ENCODE results near the gene FARP1. TPM values are rescaled to one million over a fixed set of nuclear protein-coding genes. Genes with fewer than 3 reads are reported as not detected.

Gene FARP1
- total RNA-seq, 4 donors from 2014 or later = 103 to 172 (median 129) TPM

- Histone ChIP-seq H3K36me3 (no peaks in the 10 kb centered on the region), H3K27ac (no peak overlapping the region), H3K4me1 (peaks cover 26 to 38% of the 10 kb centered on the region in 2 donors), H3K4me3 (replicated peaks in 1 of 3) (no peak overlapping the region), H3K9me3 (no peaks in the 10 kb centered on the region), H3K27me3 (no peaks in the 10 kb centered on the region)
- DNase-seq = no peak
- no peak for TF ChIP-seq POLR2A (IDR thresholded peaks at IDR 0.05)
- no peak for TF ChIP-seq CTCF (IDR thresholded peaks at IDR 0.05)
- 88% methylated on average over 2 of the region's 2 CpGs for WGBS, 2 donors
- intact Hi-C loops (cut with DNase I) = no loop called here
These were observed 61.7 kb downstream of the FARP1 start for GRCh38 chr13:98204546-98204945.

GRCh38 chr13:98206946-98207345, 64.1 kb downstream of the FARP1 start:
- 79 to 83% methylated on average over 4 of the region's 4 CpGs for WGBS, 2 donors
- Histone ChIP-seq H3K36me3 (no peaks in the 10 kb centered on the region), H3K27ac (no peak overlapping the region), H3K9me3 (no peaks in the 10 kb centered on the region), H3K4me3 (replicated peaks in 1 of 3) (no peak overlapping the region), H3K4me1 (peaks cover 10 to 20% of the 10 kb centered on the region in 2 donors), H3K27me3 (no peaks in the 10 kb centered on the region)
- intact Hi-C loops (cut with DNase I) = no loop called here
- TF ChIP-seq CTCF (IDR thresholded peaks at IDR 0.05) (no peak), POLR2A (IDR thresholded peaks at IDR 0.05) (no peak)
- DNase-seq = no peak

- TF ChIP-seq CTCF (IDR thresholded peaks at IDR 0.05) (no peak), POLR2A (IDR thresholded peaks at IDR 0.05) (no peak)
- Histone ChIP-seq H3K27ac (no peak overlapping the region), H3K4me3 (replicated peaks in 1 of 3) (no peak overlapping the region), H3K36me3 (no peaks in the 10 kb centered on the region), H3K4me1 (peaks cover 6 to 15% of the 10 kb centered on the region in 2 donors), H3K27me3 (no peaks in the 10 kb centered on the region), H3K9me3 (no peaks in the 10 kb centered on the region)
- intact Hi-C loops (cut with DNase I) = no loop called here
- no peak for DNase-seq
- WGBS, 2 donors = 55 to 64% methylated on average over 4 of the region's 4 CpGs
These were observed 64.5 kb downstream of the FARP1 start for GRCh38 chr13:98207416-98207815.

- Histone ChIP-seq H3K4me1 (peaks cover 1 to 16% of the 10 kb centered on the region in 2 donors), H3K9me3 (no peaks in the 10 kb centered on the region), H3K36me3 (no peaks in the 10 kb centered on the region), H3K27ac (no peak overlapping the region), H3K4me3 (replicated peaks in 1 of 3) (no peak overlapping the region), H3K27me3 (no peaks in the 10 kb centered on the region)
- TF ChIP-seq CTCF (IDR thresholded peaks at IDR 0.05) (no peak), POLR2A (IDR thresholded peaks at IDR 0.05) (no peak)
- intact Hi-C loops (cut with DNase I) = no loop called here
- no peak for DNase-seq
- 91 to 96% methylated on average over 5 of the region's 5 CpGs for WGBS, 2 donors
These were observed 65.7 kb downstream of the FARP1 start for GRCh38 chr13:98208606-98209005.

GRCh38 chr13:98212763-98213162, 69.9 kb downstream of the FARP1 start:
- no peaks in the 10 kb centered on the region for H3K36me3 ChIP-seq
- H3K27ac ChIP-seq = no peak overlapping the region
- no peak overlapping the region for H3K4me3 ChIP-seq (replicated peaks in 1 of 3)
- peaks cover 39 to 46% of the 10 kb centered on the region in 2 donors for H3K4me1 ChIP-seq
- no peak for DNase-seq
- WGBS, 2 donors = 91 to 92% methylated on average over 5 of the region's 5 CpGs
- no peaks in the 10 kb centered on the region for H3K9me3 ChIP-seq
- TF ChIP-seq POLR2A (IDR thresholded peaks at IDR 0.05) = no peak
- no peak for TF ChIP-seq CTCF (IDR thresholded peaks at IDR 0.05)
- intact Hi-C loops (cut with DNase I) = no loop called here
- H3K27me3 ChIP-seq = no peaks in the 10 kb centered on the region
